ENCODE results near the gene CACNA2D2. TPM values are rescaled to one million over a fixed set of nuclear protein-coding genes. Genes with fewer than 3 reads are reported as not detected.

CACNA2D2 gene
- total RNA-seq, 1 donor from 2014 or later, result 5.0 TPM

DNA sequence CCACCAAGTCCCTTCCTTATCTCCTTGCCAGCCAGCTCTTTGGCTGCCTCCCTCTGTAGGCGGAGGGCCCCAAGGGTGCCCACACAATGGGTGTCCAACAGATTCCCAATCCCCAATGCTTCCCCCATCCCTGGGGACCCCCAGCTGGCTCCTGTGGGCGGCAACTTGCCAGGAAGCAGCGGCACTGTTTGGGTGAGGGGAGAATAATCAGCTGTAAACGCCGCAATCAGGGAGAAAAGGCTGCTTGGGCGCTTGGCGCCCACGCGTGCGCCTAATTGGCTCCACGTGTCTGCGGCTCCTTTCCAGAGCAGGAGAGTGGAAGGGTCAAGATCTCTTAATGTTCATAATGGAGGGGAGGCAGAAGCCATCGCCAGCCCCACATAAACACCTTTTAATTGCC is 76.2 kb downstream of the CACNA2D2 start:
- H3K4me1 Mint-ChIP-seq (ENCODE audit: low read depth, unreplicated experiment), result peaks cover 3% of the 10 kb centered on the region
- peaks cover 3% of the 10 kb centered on the region for H3K27me3 Mint-ChIP-seq (ENCODE audit: unreplicated experiment)
- H3K4me3 Mint-ChIP-seq (ENCODE audit: unreplicated experiment), result no peak overlapping the region
- no peak for DNase-seq
- TF ChIP-seq, protein P1, sequence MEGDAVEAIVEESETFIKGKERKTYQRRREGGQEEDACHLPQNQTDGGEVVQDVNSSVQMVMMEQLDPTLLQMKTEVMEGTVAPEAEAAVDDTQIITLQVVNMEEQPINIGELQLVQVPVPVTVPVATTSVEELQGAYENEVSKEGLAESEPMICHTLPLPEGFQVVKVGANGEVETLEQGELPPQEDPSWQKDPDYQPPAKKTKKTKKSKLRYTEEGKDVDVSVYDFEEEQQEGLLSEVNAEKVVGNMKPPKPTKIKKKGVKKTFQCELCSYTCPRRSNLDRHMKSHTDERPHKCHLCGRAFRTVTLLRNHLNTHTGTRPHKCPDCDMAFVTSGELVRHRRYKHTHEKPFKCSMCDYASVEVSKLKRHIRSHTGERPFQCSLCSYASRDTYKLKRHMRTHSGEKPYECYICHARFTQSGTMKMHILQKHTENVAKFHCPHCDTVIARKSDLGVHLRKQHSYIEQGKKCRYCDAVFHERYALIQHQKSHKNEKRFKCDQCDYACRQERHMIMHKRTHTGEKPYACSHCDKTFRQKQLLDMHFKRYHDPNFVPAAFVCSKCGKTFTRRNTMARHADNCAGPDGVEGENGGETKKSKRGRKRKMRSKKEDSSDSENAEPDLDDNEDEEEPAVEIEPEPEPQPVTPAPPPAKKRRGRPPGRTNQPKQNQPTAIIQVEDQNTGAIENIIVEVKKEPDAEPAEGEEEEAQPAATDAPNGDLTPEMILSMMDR (IDR thresholded peaks at IDR 0.05; ENCODE audit: partially characterized antibody, unreplicated experiment), result no peak
- H3K27ac Mint-ChIP-seq (ENCODE audit: unreplicated experiment), result no peak overlapping the region
- no peaks in the 10 kb centered on the region for H3K36me3 Mint-ChIP-seq (ENCODE audit: unreplicated experiment)
- H3K9me3 Mint-ChIP-seq (ENCODE audit: unreplicated experiment), result peaks cover 3% of the 10 kb centered on the region

DNA sequence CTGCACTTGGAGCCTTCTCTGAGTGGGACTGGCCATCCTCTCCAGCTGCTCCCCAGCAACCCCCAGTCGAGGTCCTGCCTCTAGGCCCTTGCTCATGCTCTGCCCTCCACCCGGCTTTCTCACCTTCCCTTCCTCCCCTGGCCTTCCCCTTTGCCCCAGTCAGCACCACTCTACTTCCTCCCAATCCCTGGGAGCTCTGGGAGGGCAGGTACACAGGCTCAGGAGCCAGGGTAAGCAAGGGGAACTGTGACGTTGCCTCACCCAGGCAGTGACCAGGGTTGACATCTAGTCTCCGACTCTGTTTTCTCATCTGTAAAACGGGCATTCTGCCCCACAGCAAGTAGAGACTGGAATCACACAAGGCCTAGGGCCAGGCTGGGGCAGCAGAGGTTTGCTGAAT is 77.5 kb downstream of the CACNA2D2 start:
- Mint-ChIP-seq H3K27me3 (ENCODE audit: unreplicated experiment) (peaks cover 2% of the 10 kb centered on the region), H3K36me3 (ENCODE audit: unreplicated experiment) (no peaks in the 10 kb centered on the region), H3K4me1 (ENCODE audit: low read depth, unreplicated experiment) (peaks cover 3% of the 10 kb centered on the region), H3K27ac (ENCODE audit: unreplicated experiment) (no peak overlapping the region), H3K4me3 (ENCODE audit: unreplicated experiment) (no peak overlapping the region), H3K9me3 (ENCODE audit: unreplicated experiment) (peaks cover 3% of the 10 kb centered on the region)
- TF ChIP-seq, protein P1 (IDR thresholded peaks at IDR 0.05; ENCODE audit: partially characterized antibody, unreplicated experiment), result no peak
- DNase-seq, result no peak

DNA sequence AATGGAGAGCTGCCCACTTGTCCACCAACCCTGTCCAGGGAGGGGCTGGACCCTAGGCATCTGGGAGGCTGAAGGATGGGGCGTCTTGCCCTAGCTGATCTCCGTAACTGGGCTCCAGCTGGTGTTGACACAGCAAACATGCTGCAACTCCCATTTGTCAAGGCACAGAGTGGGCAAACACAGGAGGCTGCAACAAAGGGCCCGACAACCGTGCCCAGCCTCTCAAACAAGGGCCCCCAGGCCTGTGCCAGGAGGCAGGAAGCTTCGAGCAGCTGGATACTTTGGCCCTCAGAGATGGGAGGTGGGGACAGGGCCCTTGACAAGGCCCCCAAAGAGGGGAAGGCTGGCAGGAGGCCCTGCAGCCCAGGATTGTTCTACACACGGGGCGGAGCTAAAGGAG is 79.9 kb downstream of the CACNA2D2 start:
- peaks cover 3% of the 10 kb centered on the region for H3K4me1 Mint-ChIP-seq (ENCODE audit: low read depth, unreplicated experiment)
- TF ChIP-seq, protein P1 (IDR thresholded peaks at IDR 0.05; ENCODE audit: partially characterized antibody, unreplicated experiment), result no peak
- H3K36me3 Mint-ChIP-seq (ENCODE audit: unreplicated experiment), result no peaks in the 10 kb centered on the region
- no peak for DNase-seq
- H3K27me3 Mint-ChIP-seq (ENCODE audit: unreplicated experiment), result no peaks in the 10 kb centered on the region
- H3K9me3 Mint-ChIP-seq (ENCODE audit: unreplicated experiment), result peaks cover 1% of the 10 kb centered on the region
- no peak overlapping the region for H3K27ac Mint-ChIP-seq (ENCODE audit: unreplicated experiment)
- H3K4me3 Mint-ChIP-seq (ENCODE audit: unreplicated experiment), result no peak overlapping the region

DNA sequence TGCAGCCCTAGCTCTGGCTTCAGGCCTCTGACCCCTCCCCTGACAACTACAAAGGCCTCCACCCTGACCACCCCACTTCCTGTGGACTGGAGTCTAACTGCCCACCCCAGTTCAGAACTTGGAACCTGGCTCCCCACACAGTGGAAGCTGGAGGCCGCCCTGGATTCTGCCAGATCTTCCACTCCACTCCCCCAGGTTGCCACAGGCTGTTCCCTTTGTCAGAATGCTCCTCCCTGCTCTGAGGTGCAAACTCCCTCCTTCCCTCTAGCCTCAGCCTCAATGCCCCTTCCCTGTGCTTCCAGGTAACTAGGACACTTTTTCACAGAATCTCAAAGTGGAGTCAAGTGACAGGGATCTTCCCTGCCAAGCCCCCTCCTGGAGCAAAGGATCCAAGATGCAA is 81.3 kb downstream of the CACNA2D2 start:
- no peak overlapping the region for H3K4me3 Mint-ChIP-seq (ENCODE audit: unreplicated experiment)
- H3K9me3 Mint-ChIP-seq (ENCODE audit: unreplicated experiment), result peaks cover 3% of the 10 kb centered on the region
- no peaks in the 10 kb centered on the region for H3K36me3 Mint-ChIP-seq (ENCODE audit: unreplicated experiment)
- H3K27me3 Mint-ChIP-seq (ENCODE audit: unreplicated experiment), result no peaks in the 10 kb centered on the region
- TF ChIP-seq, protein P1 (IDR thresholded peaks at IDR 0.05; ENCODE audit: partially characterized antibody, unreplicated experiment), result no peak
- DNase-seq, result no peak
- no peak overlapping the region for H3K27ac Mint-ChIP-seq (ENCODE audit: unreplicated experiment)
- no peaks in the 10 kb centered on the region for H3K4me1 Mint-ChIP-seq (ENCODE audit: low read depth, unreplicated experiment)

DNA sequence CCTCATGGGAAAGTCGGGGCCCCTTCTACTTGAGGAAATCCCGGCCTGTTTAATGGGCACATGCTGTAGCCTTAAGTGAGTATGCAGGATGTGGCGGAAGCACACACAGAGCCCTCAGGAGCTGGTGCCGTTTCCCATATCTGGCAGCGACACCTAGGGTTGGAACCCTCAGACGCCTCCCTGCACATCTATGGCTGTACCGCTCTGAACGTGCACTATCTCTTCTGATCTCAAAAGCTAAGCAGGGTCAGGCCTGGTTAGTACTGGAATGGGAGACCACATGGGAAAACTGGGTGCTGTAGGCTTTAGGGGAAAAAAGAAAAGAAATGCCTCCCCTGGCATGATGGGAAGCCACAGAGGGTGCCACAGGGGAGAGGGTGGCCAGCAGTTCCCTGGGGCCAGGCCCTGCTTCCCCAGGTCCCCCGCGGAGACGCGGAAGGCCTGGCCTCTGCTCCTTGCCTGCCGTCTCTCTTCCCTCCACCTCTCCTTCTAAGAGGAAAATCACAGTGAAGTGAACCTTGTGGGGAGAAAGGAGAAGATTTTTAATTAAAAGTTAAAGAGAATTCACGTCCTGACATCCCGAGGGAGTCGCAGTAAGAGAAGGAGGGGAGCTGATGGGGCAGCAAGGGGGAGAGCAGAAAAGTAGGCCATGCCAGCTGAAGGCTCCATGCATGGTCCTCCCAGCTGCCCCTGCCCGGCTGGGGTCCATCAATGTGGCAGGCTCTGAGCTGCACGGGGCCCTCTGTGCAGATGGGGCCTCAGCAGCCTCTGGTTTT is 83.7 kb downstream of the CACNA2D2 start:
- H3K4me3 Mint-ChIP-seq (ENCODE audit: unreplicated experiment), result no peak overlapping the region
- no peaks in the 10 kb centered on the region for H3K36me3 Mint-ChIP-seq (ENCODE audit: unreplicated experiment)
- peaks cover 2% of the 10 kb centered on the region for H3K27me3 Mint-ChIP-seq (ENCODE audit: unreplicated experiment)
- TF ChIP-seq, protein P1 (IDR thresholded peaks at IDR 0.05; ENCODE audit: partially characterized antibody, unreplicated experiment), result no peak
- no peak for DNase-seq
- H3K9me3 Mint-ChIP-seq (ENCODE audit: unreplicated experiment), result peaks cover 5% of the 10 kb centered on the region
- H3K27ac Mint-ChIP-seq (ENCODE audit: unreplicated experiment), result no peak overlapping the region
- H3K4me1 Mint-ChIP-seq (ENCODE audit: low read depth, unreplicated experiment), result peaks cover 2% of the 10 kb centered on the region

All from glutamatergic neuron (in vitro differentiated cells).